GM18499 (cell line): ENCODE results near the gene LACC1.

Experiments
- ATAC-seq: cut with Tn5 transposase; IDR thresholded peaks from one replicate; pipeline ENCODE4 v1.9.1; 2021; ENCODE audit warnings: moderate number of reproducible peaks; ENCODE audit not compliant: insufficient read depth, unreplicated experiment

The LACC1 gene

GRCh38 chr13:43937839-43938238 is 58.1 kb downstream of the LACC1 start:
- no peak for ATAC-seq

- no peak for ATAC-seq
Measured at GRCh38 chr13:43938449-43938848, 58.7 kb downstream of the LACC1 start.

GRCh38 chr13:43939086-43939485 is 59.4 kb downstream of the LACC1 start:
- ATAC-seq: no peak

- no peak for ATAC-seq
Measured at GRCh38 chr13:43942286-43942685, 62.6 kb downstream of the LACC1 start.
